ENCODE results near the gene ELP4.

- TF ChIP-seq CTCF (IDR thresholded peaks at IDR 0.05) (no peak), KDM5A (IDR thresholded peaks at IDR 0.05) (no peak), MYC (IDR thresholded peaks at IDR 0.05; ENCODE audit: borderline replicate concordance, low read length) (no peak), FOXS1 (CRISPR knock-in tag; IDR thresholded peaks at IDR 0.05) (no peak), KDM1A (IDR thresholded peaks at IDR 0.05; ENCODE audit: low read depth) (no peak), POLR2AphosphoS2 (conservative IDR thresholded peaks at IDR 0.05; ENCODE audit: low read length) (no peak), NPAS2 (CRISPR knock-in tag; IDR thresholded peaks at IDR 0.05; ENCODE audit: borderline replicate concordance) (no peak), RNF2 (IDR thresholded peaks at IDR 0.05; ENCODE audit: borderline replicate concordance, low read depth) (no peak), EP300 (IDR thresholded peaks at IDR 0.05) (no peak), NR3C1 (IDR thresholded peaks at IDR 0.05) (no peak), HDAC2 (IDR thresholded peaks at IDR 0.05) (no peak), EHMT2 (IDR thresholded peaks at IDR 0.05; ENCODE audit: low read depth) (no peak), POLR2A (IDR thresholded peaks at IDR 0.05; ENCODE audit: low read length) (no peak)
- TF ChIP-seq, protein P1, sequence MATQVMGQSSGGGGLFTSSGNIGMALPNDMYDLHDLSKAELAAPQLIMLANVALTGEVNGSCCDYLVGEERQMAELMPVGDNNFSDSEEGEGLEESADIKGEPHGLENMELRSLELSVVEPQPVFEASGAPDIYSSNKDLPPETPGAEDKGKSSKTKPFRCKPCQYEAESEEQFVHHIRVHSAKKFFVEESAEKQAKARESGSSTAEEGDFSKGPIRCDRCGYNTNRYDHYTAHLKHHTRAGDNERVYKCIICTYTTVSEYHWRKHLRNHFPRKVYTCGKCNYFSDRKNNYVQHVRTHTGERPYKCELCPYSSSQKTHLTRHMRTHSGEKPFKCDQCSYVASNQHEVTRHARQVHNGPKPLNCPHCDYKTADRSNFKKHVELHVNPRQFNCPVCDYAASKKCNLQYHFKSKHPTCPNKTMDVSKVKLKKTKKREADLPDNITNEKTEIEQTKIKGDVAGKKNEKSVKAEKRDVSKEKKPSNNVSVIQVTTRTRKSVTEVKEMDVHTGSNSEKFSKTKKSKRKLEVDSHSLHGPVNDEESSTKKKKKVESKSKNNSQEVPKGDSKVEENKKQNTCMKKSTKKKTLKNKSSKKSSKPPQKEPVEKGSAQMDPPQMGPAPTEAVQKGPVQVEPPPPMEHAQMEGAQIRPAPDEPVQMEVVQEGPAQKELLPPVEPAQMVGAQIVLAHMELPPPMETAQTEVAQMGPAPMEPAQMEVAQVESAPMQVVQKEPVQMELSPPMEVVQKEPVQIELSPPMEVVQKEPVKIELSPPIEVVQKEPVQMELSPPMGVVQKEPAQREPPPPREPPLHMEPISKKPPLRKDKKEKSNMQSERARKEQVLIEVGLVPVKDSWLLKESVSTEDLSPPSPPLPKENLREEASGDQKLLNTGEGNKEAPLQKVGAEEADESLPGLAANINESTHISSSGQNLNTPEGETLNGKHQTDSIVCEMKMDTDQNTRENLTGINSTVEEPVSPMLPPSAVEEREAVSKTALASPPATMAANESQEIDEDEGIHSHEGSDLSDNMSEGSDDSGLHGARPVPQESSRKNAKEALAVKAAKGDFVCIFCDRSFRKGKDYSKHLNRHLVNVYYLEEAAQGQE (IDR thresholded peaks at IDR 0.05): no peak
These were observed 314.2 kb downstream of the ELP4 start for GRCh38 chr11:31823644-31824331.

Measured in A549 (cell line).